ENCODE results near the gene LIMA1. TPM values are rescaled to one million over a fixed set of nuclear protein-coding genes. Genes with fewer than 3 reads are reported as not detected.

Gene LIMA1
- total RNA-seq, 1 donor from 2014 or later: 115 TPM

- Mint-ChIP-seq H3K4me1 (peaks cover 44% of the 10 kb centered on the region), H3K4me3 (no peak overlapping the region), H3K9me3 (no peaks in the 10 kb centered on the region), H3K27ac (peak overlapping the region; percentile 14), H3K36me3 (peaks cover 25% of the 10 kb centered on the region), H3K27me3 (ENCODE audit: low read depth) (no peaks in the 10 kb centered on the region)
- no peak for DNase-seq (ENCODE audit: low spot score in 2 of 2, unreplicated experiment in 2 of 2)
- no peak for TF ChIP-seq CTCF (IDR thresholded peaks at IDR 0.05; ENCODE audit: unreplicated experiment)
Observed at GRCh38 chr12:50198829-50199228, 84.5 kb downstream of the LIMA1 start.

GRCh38 chr12:50197297-50197727 is 86.0 kb downstream of the LIMA1 start:
- no peak for TF ChIP-seq CTCF (IDR thresholded peaks at IDR 0.05; ENCODE audit: unreplicated experiment)
- Mint-ChIP-seq H3K4me3 (no peak overlapping the region), H3K9me3 (no peaks in the 10 kb centered on the region), H3K27ac (peak overlapping the region; percentile 74), H3K4me1 (peaks cover 46% of the 10 kb centered on the region), H3K27me3 (ENCODE audit: low read depth) (no peaks in the 10 kb centered on the region), H3K36me3 (peaks cover 20% of the 10 kb centered on the region)
- DNase-seq (ENCODE audit: low spot score in 2 of 2, unreplicated experiment in 2 of 2): no peak

GRCh38 chr12:50196537-50196936 is 86.8 kb downstream of the LIMA1 start:
- DNase-seq (ENCODE audit: low spot score in 2 of 2, unreplicated experiment in 2 of 2): no peak
- H3K27me3 Mint-ChIP-seq (ENCODE audit: low read depth): no peaks in the 10 kb centered on the region
- peak overlapping the region; percentile 50 for H3K27ac Mint-ChIP-seq
- H3K4me3 Mint-ChIP-seq: no peak overlapping the region
- peaks cover 42% of the 10 kb centered on the region for H3K4me1 Mint-ChIP-seq
- peaks cover 20% of the 10 kb centered on the region for H3K36me3 Mint-ChIP-seq
- H3K9me3 Mint-ChIP-seq: no peaks in the 10 kb centered on the region
- no peak for TF ChIP-seq CTCF (IDR thresholded peaks at IDR 0.05; ENCODE audit: unreplicated experiment)

GRCh38 chr12:50195832-50196231 is 87.5 kb downstream of the LIMA1 start:
- DNase-seq (ENCODE audit: low spot score in 2 of 2, unreplicated experiment in 2 of 2): no peak
- no peaks in the 10 kb centered on the region for H3K9me3 Mint-ChIP-seq
- H3K4me3 Mint-ChIP-seq: no peak overlapping the region
- TF ChIP-seq CTCF (IDR thresholded peaks at IDR 0.05; ENCODE audit: unreplicated experiment): no peak
- H3K36me3 Mint-ChIP-seq: peaks cover 17% of the 10 kb centered on the region
- H3K27me3 Mint-ChIP-seq (ENCODE audit: low read depth): no peaks in the 10 kb centered on the region
- peak overlapping the region; percentile 62 for H3K27ac Mint-ChIP-seq
- H3K4me1 Mint-ChIP-seq: peaks cover 36% of the 10 kb centered on the region

GRCh38 chr12:50192908-50193307 is 90.4 kb downstream of the LIMA1 start:
- Mint-ChIP-seq H3K4me1 (peaks cover 42% of the 10 kb centered on the region), H3K4me3 (no peak overlapping the region), H3K27ac (peak overlapping the region; percentile 82), H3K27me3 (ENCODE audit: low read depth) (no peaks in the 10 kb centered on the region), H3K36me3 (peaks cover 3% of the 10 kb centered on the region), H3K9me3 (no peaks in the 10 kb centered on the region)
- no peak for TF ChIP-seq CTCF (IDR thresholded peaks at IDR 0.05; ENCODE audit: unreplicated experiment)
- DNase-seq (ENCODE audit: low spot score in 2 of 2, unreplicated experiment in 2 of 2): no peak

GRCh38 chr12:50192236-50192635 is 91.1 kb downstream of the LIMA1 start:
- Mint-ChIP-seq H3K27ac (peak overlapping the region; percentile 82), H3K27me3 (ENCODE audit: low read depth) (no peaks in the 10 kb centered on the region), H3K4me1 (peaks cover 46% of the 10 kb centered on the region), H3K9me3 (no peaks in the 10 kb centered on the region), H3K4me3 (no peak overlapping the region), H3K36me3 (no peaks in the 10 kb centered on the region)
- DNase-seq (ENCODE audit: low spot score in 2 of 2, unreplicated experiment in 2 of 2): no peak
- no peak for TF ChIP-seq CTCF (IDR thresholded peaks at IDR 0.05; ENCODE audit: unreplicated experiment)

All from mesothelial cell of epicardium (in vitro differentiated cells).